Kidney tubule cell (primary cell): ENCODE data around the gene LSM10.
A peak's percentile ranks its signal among the peaks of the same experiment; 100 is the strongest.

Experiments
- DNase-seq: peaks from one replicate; pipeline ENCODE4 v3.0.0-alpha.2; 2018; ENCODE audit warnings: low spot score

LSM10 gene

DNA sequence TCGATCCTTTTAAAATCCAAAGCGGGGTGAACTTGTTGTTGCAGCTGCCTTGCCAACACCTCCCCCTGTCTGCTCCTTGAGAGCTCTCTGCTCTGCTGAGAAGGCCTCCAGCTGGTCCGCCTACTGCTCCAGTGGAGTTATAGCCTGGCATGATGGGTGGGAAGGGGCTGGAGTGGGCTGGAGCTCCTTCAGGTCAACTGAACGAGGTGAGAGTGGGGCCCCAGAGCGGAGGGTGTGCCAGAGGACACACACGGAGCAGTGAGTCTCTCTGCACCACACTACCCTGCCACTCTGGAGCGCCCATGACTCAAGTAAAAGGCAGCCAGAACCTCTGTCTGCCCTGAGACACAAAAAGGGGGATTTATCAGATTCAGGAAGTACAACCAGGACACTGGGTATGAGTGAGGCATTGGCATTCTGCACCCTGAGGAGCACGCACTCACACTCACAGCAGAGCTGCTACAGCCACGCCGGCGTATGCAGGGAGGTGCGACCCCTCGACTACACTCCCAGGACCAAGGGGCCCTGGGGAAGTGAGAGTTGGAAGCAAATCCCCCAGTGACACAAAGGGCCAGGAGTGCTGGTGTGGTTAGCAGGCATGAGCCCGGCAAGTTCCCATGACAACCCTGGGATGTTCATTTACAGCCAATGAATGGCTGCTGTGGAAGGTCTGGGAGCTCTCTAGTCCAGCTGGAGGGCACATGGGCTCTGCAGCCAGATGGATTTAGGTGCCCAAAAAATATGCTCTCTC, 46.3 kb downstream of the LSM10 start:
- peak; percentile 97 for DNase-seq

DNA sequence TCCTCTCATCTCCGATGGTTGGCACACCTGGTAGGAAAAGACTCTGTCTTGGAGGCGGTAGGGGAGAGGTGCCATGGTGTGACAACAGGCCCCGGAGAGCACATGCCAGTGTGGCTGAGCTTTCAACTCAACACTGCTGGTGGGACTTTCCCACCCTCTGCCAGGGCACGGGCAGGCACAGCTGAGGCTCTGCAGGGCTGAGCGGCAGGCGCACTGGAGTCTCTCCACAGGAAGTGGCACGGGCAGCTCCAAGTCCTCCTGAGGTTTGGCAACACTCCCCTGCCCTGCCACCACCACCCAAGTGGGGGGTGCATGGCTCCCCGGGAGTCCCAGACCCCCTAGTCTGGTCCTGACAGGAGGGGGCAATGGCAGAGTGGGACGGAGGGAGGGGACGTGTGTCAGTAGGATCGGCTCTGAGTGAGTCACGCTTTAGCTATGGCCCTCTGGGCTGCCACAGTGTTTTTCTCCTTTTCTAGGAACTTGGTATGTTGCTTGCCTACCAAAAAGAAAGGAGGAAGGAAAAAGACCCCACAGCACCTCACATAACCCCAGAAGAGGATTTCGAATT, 47.0 kb downstream of the LSM10 start:
- DNase-seq: peak; percentile 93

DNA sequence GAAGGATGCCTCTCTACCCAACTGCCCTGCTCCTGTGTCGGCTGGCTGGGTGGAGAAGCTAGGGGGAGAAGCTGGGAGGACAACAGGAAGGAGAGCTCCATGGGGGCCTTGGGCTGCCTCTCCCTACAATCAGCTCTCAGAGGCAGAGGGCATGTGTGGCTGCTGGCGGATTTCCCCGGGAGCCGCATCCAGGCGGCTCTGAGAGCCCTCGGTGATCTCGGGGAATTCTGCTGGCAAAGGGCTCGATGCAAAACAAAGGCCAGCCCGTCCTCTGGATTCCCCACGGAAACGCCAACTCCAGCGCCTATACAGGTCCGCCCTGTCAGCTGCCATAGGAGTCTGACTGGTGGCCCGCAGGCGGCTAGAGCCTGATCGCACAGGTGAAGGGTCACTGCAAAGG, 47.9 kb downstream of the LSM10 start:
- no peak for DNase-seq

DNA sequence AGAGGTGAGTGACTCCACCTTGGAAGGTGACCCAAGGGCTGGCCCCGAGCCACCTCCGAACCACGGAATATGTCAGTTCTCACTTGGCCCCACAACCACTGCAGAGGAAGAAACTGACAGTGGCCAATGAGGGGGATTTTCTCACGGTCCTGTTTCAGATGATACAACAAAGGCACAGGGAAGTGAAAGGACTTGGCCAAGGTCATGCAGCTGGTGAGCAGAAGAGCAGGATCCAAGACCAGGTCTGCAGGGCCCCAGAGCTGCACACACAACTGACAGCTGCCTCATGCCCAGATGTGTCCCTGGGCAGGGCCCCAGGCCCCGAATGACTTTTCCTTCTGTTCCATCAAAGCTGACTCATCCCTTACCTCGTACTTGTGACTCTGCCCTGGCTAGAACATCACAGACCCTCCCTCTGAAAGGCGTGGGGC, 48.5 kb downstream of the LSM10 start:
- peak; percentile 52 for DNase-seq

DNA sequence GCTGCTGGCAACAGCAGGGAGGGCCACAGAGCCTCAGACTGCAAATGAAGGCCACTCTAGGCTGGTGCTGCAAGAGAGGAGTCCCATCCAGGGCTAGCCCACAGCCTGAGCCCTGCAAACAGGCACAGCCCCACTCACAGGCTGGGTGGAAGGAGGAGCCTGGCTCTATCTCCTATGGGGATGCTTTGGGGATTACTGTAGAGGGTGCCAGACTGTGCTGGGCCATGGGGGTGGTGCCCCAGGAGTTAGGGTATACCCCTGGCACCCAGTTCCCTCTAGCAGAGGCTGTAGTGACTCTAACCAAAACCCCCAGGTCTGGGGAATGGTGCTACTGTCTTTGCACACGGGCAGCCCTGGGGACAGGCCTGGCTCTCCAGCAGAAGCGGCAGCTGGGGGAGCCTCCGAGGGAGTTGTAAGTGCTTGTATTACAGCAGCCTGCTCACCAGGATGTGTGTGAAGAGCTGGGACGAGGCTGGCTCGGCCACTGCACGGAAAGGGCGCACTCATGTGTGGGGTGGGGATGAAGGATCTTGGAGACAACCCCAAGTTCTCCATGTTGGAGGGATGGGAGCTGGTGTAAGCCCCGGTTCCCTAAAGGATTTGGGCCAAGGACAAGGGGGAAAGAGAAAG, 50.9 kb downstream of the LSM10 start:
- DNase-seq: no peak

DNA sequence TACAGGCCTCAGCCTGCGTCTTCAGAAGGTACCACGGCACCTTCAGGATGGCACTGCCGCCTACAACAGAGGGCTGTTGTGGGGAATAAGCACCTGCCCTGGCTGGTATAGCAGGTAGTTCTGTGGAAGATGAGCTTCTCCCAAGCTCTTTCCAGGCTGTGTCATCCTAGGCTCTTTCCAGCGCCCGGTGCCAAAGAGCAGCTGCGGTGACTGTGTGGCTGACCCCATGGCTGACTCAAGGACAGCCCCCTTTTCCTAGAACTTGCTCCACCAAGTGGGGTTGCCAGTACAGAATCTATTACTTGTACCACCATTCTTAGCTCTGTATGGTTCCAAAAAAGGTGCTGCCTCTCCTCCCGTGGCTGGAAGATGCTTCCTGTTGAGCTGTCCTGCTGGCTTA, 52.4 kb downstream of the LSM10 start:
- DNase-seq: no peak

DNA sequence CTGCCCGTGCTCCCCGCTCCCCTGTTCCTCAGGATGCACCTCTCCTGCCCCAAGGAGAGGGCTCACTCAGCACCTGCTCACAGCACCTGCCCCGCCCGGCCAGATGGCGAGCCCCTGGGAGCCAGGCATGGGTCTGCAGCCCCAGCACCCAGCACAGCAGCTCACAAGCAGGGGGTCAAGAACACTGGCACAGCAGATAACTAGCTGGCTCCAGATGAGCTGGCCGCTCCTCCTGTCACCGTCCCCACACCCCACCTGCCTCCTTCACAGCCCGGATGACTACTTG, 53.4 kb downstream of the LSM10 start:
- DNase-seq: no peak

DNA sequence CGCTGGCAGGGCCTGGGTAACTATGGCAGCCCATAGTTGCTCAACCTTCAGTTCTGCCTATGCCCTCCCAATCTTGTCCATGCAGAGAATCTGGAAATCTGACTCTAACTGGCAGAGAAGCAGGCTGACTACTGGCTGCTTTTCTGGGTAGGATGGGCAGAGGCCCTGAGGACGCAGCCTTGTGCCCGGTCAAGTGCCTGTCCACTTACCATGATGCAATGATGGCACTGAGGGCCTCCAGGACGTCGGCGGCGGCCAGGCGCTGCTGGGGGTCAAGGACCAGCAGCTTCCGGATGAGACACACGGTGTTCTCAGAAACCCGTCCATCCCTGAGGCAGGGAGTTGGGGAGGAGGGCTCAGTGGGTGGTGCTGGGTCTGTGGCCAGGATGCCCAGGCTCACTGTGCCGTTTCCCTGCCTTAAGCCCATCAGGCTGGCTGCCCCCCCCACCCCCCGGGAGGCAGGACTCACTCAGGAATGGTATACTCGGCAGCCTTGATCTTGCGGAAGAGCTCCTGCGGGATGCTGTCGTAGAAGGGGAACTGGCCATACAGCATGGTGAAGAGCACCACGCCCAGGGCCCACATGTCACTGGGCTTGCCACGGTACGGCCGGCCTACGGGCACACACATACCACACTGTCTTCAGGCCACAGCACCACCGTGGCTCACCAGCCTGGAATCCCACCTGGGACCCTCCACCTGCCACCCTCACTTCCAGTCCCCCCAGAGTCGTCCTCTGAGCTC, 53.9 kb downstream of the LSM10 start:
- DNase-seq: no peak
